C1 segment of cervical spinal cord (tissue), 14 donors: ENCODE measurements around the gene SIRPB2.

Source experiments
- DNase-seq, 14 donors: peaks; one replicate each; lab custom pipeline; 2025; lab: John Stamatoyannopoulos, UW

SIRPB2 gene

GRCh38 chr20:1471242-1471641, 20.0 kb downstream of the SIRPB2 start:
- DNase-seq, result no peak

- DNase-seq, result peak in 6 of 14 donors; percentile 1 to 34 (median 14)
Measured at GRCh38 chr20:1469925-1470571, 21.2 kb downstream of the SIRPB2 start.

- DNase-seq, result no peak
Measured at GRCh38 chr20:1469306-1469905, 21.8 kb downstream of the SIRPB2 start.

- DNase-seq, result no peak
Measured at GRCh38 chr20:1468117-1468624, 23.0 kb downstream of the SIRPB2 start.

GRCh38 chr20:1467355-1468116, 23.7 kb downstream of the SIRPB2 start:
- DNase-seq, result peak in 5 of 14 donors; percentile 24 to 51 (median 30)

GRCh38 chr20:1467082-1467354, 24.2 kb downstream of the SIRPB2 start:
- DNase-seq, result no peak

GRCh38 chr20:1466211-1467081, 24.8 kb downstream of the SIRPB2 start, which contains the start of gene NSFL1C:
TSS of gene NSFL1C (minus strand) at chr20:1466849. CDS start at chr20:1466824, 25 bp downstream.
- DNase-seq, result peak; percentile 67 to 97 (median 89)

GRCh38 chr20:1465470-1466210, 25.6 kb downstream of the SIRPB2 start:
- DNase-seq, result no peak

GRCh38 chr20:1463971-1464570, 27.1 kb downstream of the SIRPB2 start:
- no peak for DNase-seq

GRCh38 chr20:1462834-1463233, 28.4 kb downstream of the SIRPB2 start:
- DNase-seq, result no peak

GRCh38 chr20:1462001-1462400, 29.2 kb downstream of the SIRPB2 start:
- no peak for DNase-seq

GRCh38 chr20:1460275-1460674, 30.9 kb downstream of the SIRPB2 start:
- DNase-seq, result no peak

GRCh38 chr20:1457992-1458391, 33.2 kb downstream of the SIRPB2 start:
- DNase-seq, result no peak

GRCh38 chr20:1456300-1456699, 34.9 kb downstream of the SIRPB2 start:
- no peak for DNase-seq

- no peak for DNase-seq
Measured at GRCh38 chr20:1450926-1451491, 40.2 kb downstream of the SIRPB2 start.

- no peak for DNase-seq
Measured at GRCh38 chr20:1449370-1449769, 41.9 kb downstream of the SIRPB2 start.

- no peak for DNase-seq
Measured at GRCh38 chr20:1448081-1448620, 43.1 kb downstream of the SIRPB2 start.

GRCh38 chr20:1446536-1446935, 44.7 kb downstream of the SIRPB2 start:
- DNase-seq, result no peak

- DNase-seq, result no peak
Measured at GRCh38 chr20:1443085-1443484, 48.1 kb downstream of the SIRPB2 start.

- no peak for DNase-seq
Measured at GRCh38 chr20:1442304-1442703, 48.9 kb downstream of the SIRPB2 start.
